Esophagus squamous epithelium (tissue), 4 donors: ENCODE data around the gene BACH2.

ENCODE experiments used
- POLR2A ChIP-seq, 4 donors: fragments of 450-650 bp; IDR thresholded peaks; one replicate each; pipeline ENCODE4 v1.6.1; 2017; ENCODE audit warnings: antibody characterized with exemption in 4 of 4, mild to moderate bottlenecking in 4 of 4, moderate library complexity in 3 of 4
- TF ChIP-seq, protein P1 (sequence below), 6 experiments: fragments of 450-650 bp in 4 of 6; fragments of 200-600 bp in 2 of 6; sonication (generic) in 2 of 6; IDR thresholded peaks; one replicate each; pipeline ENCODE4 v1.5.1; 2016 to 2019; ENCODE audit warnings: antibody characterized with exemption in 6 of 6, mild to moderate bottlenecking in 4 of 6, moderate library complexity in 4 of 6

DNA sequence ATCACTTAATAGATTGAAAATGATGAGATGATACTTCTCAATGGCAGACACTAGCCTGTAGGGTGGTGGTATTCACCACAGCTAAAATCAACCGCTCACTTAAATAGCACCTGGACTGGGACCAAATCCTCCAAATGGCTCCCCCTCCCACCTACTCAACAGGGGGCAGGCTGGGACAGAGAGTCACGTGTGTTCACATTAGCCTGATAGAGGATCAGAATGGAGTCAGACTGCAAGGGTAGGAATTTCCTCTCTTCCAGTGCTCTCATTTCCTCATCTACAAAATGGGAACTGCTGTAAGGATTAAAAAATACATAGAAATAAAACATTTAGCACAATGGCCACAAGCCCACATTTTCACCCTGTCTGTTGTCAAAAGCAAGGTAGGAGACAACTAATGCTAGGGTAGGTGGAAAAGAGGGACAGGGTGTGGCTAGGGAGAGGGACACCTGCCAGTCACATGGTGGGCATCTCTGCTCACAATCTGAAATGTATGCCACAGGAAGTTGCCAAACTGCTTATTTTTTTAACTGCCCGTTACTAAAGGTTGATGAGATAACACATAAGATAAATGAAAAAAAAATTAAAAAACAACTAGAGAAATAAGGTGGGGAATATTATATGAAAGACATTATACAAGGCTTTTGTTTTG, 55.3 kb downstream of the BACH2 start:
- no peak for TF ChIP-seq POLR2A (IDR thresholded peaks at IDR 0.05)
- TF ChIP-seq, protein P1, sequence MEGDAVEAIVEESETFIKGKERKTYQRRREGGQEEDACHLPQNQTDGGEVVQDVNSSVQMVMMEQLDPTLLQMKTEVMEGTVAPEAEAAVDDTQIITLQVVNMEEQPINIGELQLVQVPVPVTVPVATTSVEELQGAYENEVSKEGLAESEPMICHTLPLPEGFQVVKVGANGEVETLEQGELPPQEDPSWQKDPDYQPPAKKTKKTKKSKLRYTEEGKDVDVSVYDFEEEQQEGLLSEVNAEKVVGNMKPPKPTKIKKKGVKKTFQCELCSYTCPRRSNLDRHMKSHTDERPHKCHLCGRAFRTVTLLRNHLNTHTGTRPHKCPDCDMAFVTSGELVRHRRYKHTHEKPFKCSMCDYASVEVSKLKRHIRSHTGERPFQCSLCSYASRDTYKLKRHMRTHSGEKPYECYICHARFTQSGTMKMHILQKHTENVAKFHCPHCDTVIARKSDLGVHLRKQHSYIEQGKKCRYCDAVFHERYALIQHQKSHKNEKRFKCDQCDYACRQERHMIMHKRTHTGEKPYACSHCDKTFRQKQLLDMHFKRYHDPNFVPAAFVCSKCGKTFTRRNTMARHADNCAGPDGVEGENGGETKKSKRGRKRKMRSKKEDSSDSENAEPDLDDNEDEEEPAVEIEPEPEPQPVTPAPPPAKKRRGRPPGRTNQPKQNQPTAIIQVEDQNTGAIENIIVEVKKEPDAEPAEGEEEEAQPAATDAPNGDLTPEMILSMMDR (IDR thresholded peaks at IDR 0.05): no peak
